ENCODE measurements around the gene GPRIN3.

Gene GPRIN3

DNA sequence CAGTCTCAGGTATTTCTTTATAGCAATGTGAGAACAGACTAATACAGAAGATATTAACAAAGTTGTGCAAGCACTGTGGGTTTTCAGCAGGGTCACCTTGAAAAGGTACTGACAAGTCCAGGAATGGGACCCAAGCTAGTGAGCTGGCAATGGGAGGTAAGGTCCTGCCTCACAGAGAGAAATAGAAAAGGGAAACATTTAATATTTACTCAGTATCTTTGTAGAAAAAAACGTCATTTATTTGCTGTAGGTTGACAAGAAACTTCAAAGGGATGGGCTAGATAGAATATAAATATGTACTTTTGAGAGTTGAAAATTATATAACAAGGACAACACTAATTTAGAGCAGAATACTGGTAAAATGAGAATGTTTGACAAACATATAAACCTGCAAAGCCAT is 89.0 kb downstream of the GPRIN3 start:
- no peak overlapping the region for H3K9ac ChIP-seq (ENCODE audit: low read depth, low read length, poor library complexity, severe bottlenecking)
- no peaks in the 10 kb centered on the region for H3K9me3 ChIP-seq (ENCODE audit: insufficient read depth, low read depth, low read length)
- no peak overlapping the region for H2AFZ ChIP-seq (ENCODE audit: low read length)
- H3K4me2 ChIP-seq (ENCODE audit: low read depth, low read length, poor library complexity, severe bottlenecking), result no peak overlapping the region
- no peaks in the 10 kb centered on the region for H3K36me3 ChIP-seq (ENCODE audit: insufficient read depth, low read length)
- H3K4me1 ChIP-seq (ENCODE audit: insufficient read depth, low read length, poor library complexity, severe bottlenecking), result peaks cover 5% of the 10 kb centered on the region
- no peak overlapping the region for H3K4me3 ChIP-seq (ENCODE audit: low read length, poor library complexity, severe bottlenecking)
- TF ChIP-seq, protein P1, sequence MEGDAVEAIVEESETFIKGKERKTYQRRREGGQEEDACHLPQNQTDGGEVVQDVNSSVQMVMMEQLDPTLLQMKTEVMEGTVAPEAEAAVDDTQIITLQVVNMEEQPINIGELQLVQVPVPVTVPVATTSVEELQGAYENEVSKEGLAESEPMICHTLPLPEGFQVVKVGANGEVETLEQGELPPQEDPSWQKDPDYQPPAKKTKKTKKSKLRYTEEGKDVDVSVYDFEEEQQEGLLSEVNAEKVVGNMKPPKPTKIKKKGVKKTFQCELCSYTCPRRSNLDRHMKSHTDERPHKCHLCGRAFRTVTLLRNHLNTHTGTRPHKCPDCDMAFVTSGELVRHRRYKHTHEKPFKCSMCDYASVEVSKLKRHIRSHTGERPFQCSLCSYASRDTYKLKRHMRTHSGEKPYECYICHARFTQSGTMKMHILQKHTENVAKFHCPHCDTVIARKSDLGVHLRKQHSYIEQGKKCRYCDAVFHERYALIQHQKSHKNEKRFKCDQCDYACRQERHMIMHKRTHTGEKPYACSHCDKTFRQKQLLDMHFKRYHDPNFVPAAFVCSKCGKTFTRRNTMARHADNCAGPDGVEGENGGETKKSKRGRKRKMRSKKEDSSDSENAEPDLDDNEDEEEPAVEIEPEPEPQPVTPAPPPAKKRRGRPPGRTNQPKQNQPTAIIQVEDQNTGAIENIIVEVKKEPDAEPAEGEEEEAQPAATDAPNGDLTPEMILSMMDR (conservative IDR thresholded peaks at IDR 0.05; ENCODE audit: low read length), result no peak
- TF ChIP-seq EZH2phosphoT487 (IDR thresholded peaks at IDR 0.05; ENCODE audit: borderline replicate concordance), result no peak
- H3K9me2 ChIP-seq (replicated peaks; ENCODE audit: low read depth, low read length), result no peaks in the 10 kb centered on the region
- no peaks in the 10 kb centered on the region for H4K20me1 ChIP-seq (ENCODE audit: insufficient read depth, low read length, poor library complexity, severe bottlenecking)
- H3K79me2 ChIP-seq (ENCODE audit: insufficient read depth, low read length), result no peaks in the 10 kb centered on the region
- H3K27me3 ChIP-seq (ENCODE audit: insufficient read depth, low read length, poor library complexity, severe bottlenecking), result no peaks in the 10 kb centered on the region
- H3F3A ChIP-seq (ENCODE audit: low read depth), result no peaks in the 10 kb centered on the region

- Histone ChIP-seq H2AFZ (ENCODE audit: low read length) (no peak overlapping the region), H3K36me3 (ENCODE audit: insufficient read depth, low read length) (no peaks in the 10 kb centered on the region), H3K9me2 (replicated peaks; ENCODE audit: low read depth, low read length) (no peaks in the 10 kb centered on the region)
Observed at GRCh38 chr4:89217604-89218003, 90.0 kb downstream of the GPRIN3 start.

GRCh38 chr4:89216866-89217265 is 90.7 kb downstream of the GPRIN3 start:
- Histone ChIP-seq H3K27me3 (ENCODE audit: insufficient read depth, low read length, poor library complexity, severe bottlenecking) (no peaks in the 10 kb centered on the region), H3K4me2 (ENCODE audit: low read depth, low read length, poor library complexity, severe bottlenecking) (no peak overlapping the region), H4K20me1 (ENCODE audit: insufficient read depth, low read length, poor library complexity, severe bottlenecking) (no peaks in the 10 kb centered on the region), H3K79me2 (ENCODE audit: insufficient read depth, low read length) (no peaks in the 10 kb centered on the region), H3K36me3 (ENCODE audit: insufficient read depth, low read length) (no peaks in the 10 kb centered on the region), H3K9me2 (replicated peaks; ENCODE audit: low read depth, low read length) (no peaks in the 10 kb centered on the region), H3K9me3 (ENCODE audit: insufficient read depth, low read depth, low read length) (no peaks in the 10 kb centered on the region), H3K4me1 (ENCODE audit: insufficient read depth, low read length, poor library complexity, severe bottlenecking) (peaks cover under 1% of the 10 kb centered on the region), H3K4me3 (ENCODE audit: low read length, poor library complexity, severe bottlenecking) (no peak overlapping the region), H3K9ac (ENCODE audit: low read depth, low read length, poor library complexity, severe bottlenecking) (no peak overlapping the region), H2AFZ (ENCODE audit: low read length) (no peak overlapping the region), H3F3A (ENCODE audit: low read depth) (no peaks in the 10 kb centered on the region)
- TF ChIP-seq EZH2phosphoT487 (IDR thresholded peaks at IDR 0.05; ENCODE audit: borderline replicate concordance), result no peak
- TF ChIP-seq, protein P1 (conservative IDR thresholded peaks at IDR 0.05; ENCODE audit: low read length), result no peak

More at GRCh38 chr4:89217604-89218003, 90.0 kb downstream of the GPRIN3 start:
- Histone ChIP-seq H3K27me3 (ENCODE audit: insufficient read depth, low read length, poor library complexity, severe bottlenecking) (no peaks in the 10 kb centered on the region), H3K4me2 (ENCODE audit: low read depth, low read length, poor library complexity, severe bottlenecking) (no peak overlapping the region), H3K9me3 (ENCODE audit: insufficient read depth, low read depth, low read length) (no peaks in the 10 kb centered on the region), H3K79me2 (ENCODE audit: insufficient read depth, low read length) (no peaks in the 10 kb centered on the region), H3K4me3 (ENCODE audit: low read length, poor library complexity, severe bottlenecking) (no peak overlapping the region), H3F3A (ENCODE audit: low read depth) (no peaks in the 10 kb centered on the region), H4K20me1 (ENCODE audit: insufficient read depth, low read length, poor library complexity, severe bottlenecking) (no peaks in the 10 kb centered on the region), H3K4me1 (ENCODE audit: insufficient read depth, low read length, poor library complexity, severe bottlenecking) (peaks cover 5% of the 10 kb centered on the region), H3K9ac (ENCODE audit: low read depth, low read length, poor library complexity, severe bottlenecking) (no peak overlapping the region)
- no peak for TF ChIP-seq EZH2phosphoT487 (IDR thresholded peaks at IDR 0.05; ENCODE audit: borderline replicate concordance)
- TF ChIP-seq, protein P1 (conservative IDR thresholded peaks at IDR 0.05; ENCODE audit: low read length), result no peak

Data from Loucy (cell line).